GM23338 (cell line): ENCODE results near the gene SELENON. TPM values are rescaled to one million over a fixed set of nuclear protein-coding genes. Genes with fewer than 3 reads are reported as not detected.

ENCODE experiments used
- ATAC-seq: fragments of 200-7000 bp; cut with Tn5 transposase; 3 replicates; pipeline ENCODE4 v1.9.1; 2020
- DNase-seq: peaks from one replicate; pipeline ENCODE4 v3.0.0-alpha.2; 2015; ENCODE audit warnings: low spot score
- H2AFZ ChIP-seq: fragments of 200-600 bp; sonication (generic); 2 replicates; pipeline ENCODE4 v1.8.0; 2016; ENCODE audit warnings: antibody characterized with exemption, mild to moderate bottlenecking, moderate library complexity
- H3F3A ChIP-seq: fragments of 200-600 bp; sonication (generic); replicated peaks from 2 replicates; pipeline ENCODE4 v1.8.0; 2017; ENCODE audit warnings: antibody characterized with exemption, mixed run types, low read depth
- H3K27ac ChIP-seq: fragments of 200-600 bp; sonication (generic); 2 replicates; pipeline ENCODE4 v1.6.1; 2016; ENCODE audit warnings: low read depth
- H3K27me3 ChIP-seq: fragments of 200-600 bp; sonication (generic); 2 replicates; pipeline ENCODE4 v1.8.0; 2016; ENCODE audit warnings: mild to moderate bottlenecking, mixed run types, moderate library complexity; ENCODE audit not compliant: insufficient read depth
- H3K36me3 ChIP-seq: fragments of 200-600 bp; sonication (generic); 2 replicates; pipeline ENCODE4 v1.8.0; 2016; ENCODE audit warnings: mild to moderate bottlenecking; ENCODE audit not compliant: insufficient read depth
- H3K4me1 ChIP-seq: fragments of 200-600 bp; sonication (generic); 2 replicates; pipeline ENCODE4 v1.8.0; 2016; ENCODE audit warnings: mild to moderate bottlenecking, moderate library complexity; ENCODE audit not compliant: insufficient read depth
- H3K4me2 ChIP-seq: fragments of 200-600 bp; sonication (generic); 2 replicates; pipeline ENCODE4 v1.7.1; 2017; ENCODE audit warnings: mixed run types
- H3K4me3 ChIP-seq: fragments of 200-600 bp; sonication (generic); 2 replicates; pipeline ENCODE4 v1.6.1; 2016; ENCODE audit warnings: mixed run types
- H3K79me2 ChIP-seq: fragments of 200-600 bp; sonication (generic); replicated peaks from 2 replicates; pipeline ENCODE4 v1.8.0; 2017; ENCODE audit warnings: mild to moderate bottlenecking; ENCODE audit not compliant: insufficient read depth
- H3K9me2 ChIP-seq: fragments of 200-600 bp; sonication (generic); 2 replicates; pipeline ENCODE4 v1.8.0; 2017; ENCODE audit not compliant: insufficient read depth
- H4K20me1 ChIP-seq: fragments of 200-600 bp; sonication (generic); replicated peaks from 2 replicates; pipeline ENCODE4 v1.8.0; 2017; ENCODE audit warnings: mild to moderate bottlenecking; ENCODE audit not compliant: insufficient read depth
- H3K27ac Mint-ChIP-seq: 2 replicates; pipeline ENCODE4 v1.8.0; 2020; ENCODE audit warnings: inconsistent platforms, mild to moderate bottlenecking, moderate library complexity, mixed read lengths
- H3K27me3 Mint-ChIP-seq: 3 replicates; pipeline ENCODE4 v1.8.0; 2022; ENCODE audit warnings: low read depth, mild to moderate bottlenecking, moderate library complexity, mixed read lengths, inconsistent platforms; ENCODE audit not compliant: insufficient read depth, poor library complexity
- H3K36me3 Mint-ChIP-seq: 3 replicates; pipeline ENCODE4 v1.8.0; 2021; ENCODE audit warnings: low read depth, mild to moderate bottlenecking, inconsistent platforms, moderate library complexity, mixed read lengths
- H3K4me1 Mint-ChIP-seq: 3 replicates; pipeline ENCODE4 v1.8.0; 2020; ENCODE audit warnings: mild to moderate bottlenecking, inconsistent platforms, mixed read lengths
- H3K4me3 Mint-ChIP-seq: 3 replicates; pipeline ENCODE4 v1.8.0; 2021; ENCODE audit warnings: moderate library complexity, mild to moderate bottlenecking, inconsistent platforms, mixed read lengths
- H3K9me3 Mint-ChIP-seq: 3 replicates; pipeline ENCODE4 v1.8.0; 2020; ENCODE audit warnings: moderate library complexity, mild to moderate bottlenecking, inconsistent platforms, mixed read lengths
- CTCF ChIP-seq, 2 experiments: fragments of 200-600 bp in 1 of 2; sonication (generic) in 1 of 2; conservative IDR thresholded peaks; 2 replicates each; pipeline versions ENCODE4 v1.5.1 to v1.6.1; 2016 to 2017; ENCODE audit warnings: antibody characterized with exemption in 2 of 2, low read depth in 2 of 2, mild to moderate bottlenecking in 2 of 2, moderate library complexity in 1 of 2
- EZH2 ChIP-seq: fragments of 200-600 bp; sonication (generic); IDR thresholded peaks from one replicate; pipeline ENCODE4 v1.8.0; 2017; ENCODE audit warnings: antibody characterized with exemption, mild to moderate bottlenecking, low read depth; ENCODE audit not compliant: unreplicated experiment
- EZH2phosphoT487 ChIP-seq: fragments of 200-600 bp; sonication (generic); IDR thresholded peaks from one replicate; pipeline ENCODE4 v1.8.1; 2018; ENCODE audit warnings: antibody characterized with exemption; ENCODE audit not compliant: unreplicated experiment
- JUNB ChIP-seq: IDR thresholded peaks from one replicate; pipeline ENCODE4 v1.6.1; 2016; ENCODE audit warnings: antibody characterized with exemption; ENCODE audit not compliant: unreplicated experiment
- NANOG ChIP-seq: IDR thresholded peaks from 2 replicates; pipeline ENCODE4 v1.6.1; 2016; ENCODE audit warnings: antibody characterized with exemption, borderline replicate concordance
- STAT1 ChIP-seq: IDR thresholded peaks from one replicate; pipeline ENCODE4 v1.6.1; 2016; ENCODE audit warnings: antibody characterized with exemption; ENCODE audit not compliant: unreplicated experiment
- ZNF114 ChIP-seq: fragments of 250-450 bp; sonication (Bioruptor Pico); IDR thresholded peaks from 2 replicates; pipeline ENCODE4 v1.5.0; 2020; ENCODE audit warnings: mild to moderate bottlenecking, moderate library complexity
- ZNF331 ChIP-seq: fragments of 250-450 bp; sonication (Bioruptor Pico); IDR thresholded peaks from 2 replicates; pipeline ENCODE4 v1.5.0; 2020; ENCODE audit warnings: low read depth, mild to moderate bottlenecking, moderate library complexity
- polyA plus RNA-seq: library from polyadenylated mRNA; unstranded; fragments of >200 nt; fragmentation: Nextera tagmentation; extraction: Ambion mirVana; gene quantifications from 2 replicates; pipeline ENCODE4 v1.2.1, GENCODE V29; 2016
- total RNA-seq: library from RNA; depleted of rRNA; stranded (reverse); fragments of >200 nt; shearing (Covaris generic); gene quantifications from 2 replicates; pipeline ENCODE4 v1.2.3, GENCODE V29; 2014
- TF ChIP-seq, protein P1 (sequence below): fragments of 250-450 bp; sonication (Bioruptor Pico); IDR thresholded peaks from 2 replicates; pipeline ENCODE4 v1.5.0; 2020; ENCODE audit warnings: mild to moderate bottlenecking, moderate library complexity

The SELENON gene
- total and polyA plus RNA-seq, 2 experiments from 2014 or later, result 17.9 to 93.2 TPM

DNA sequence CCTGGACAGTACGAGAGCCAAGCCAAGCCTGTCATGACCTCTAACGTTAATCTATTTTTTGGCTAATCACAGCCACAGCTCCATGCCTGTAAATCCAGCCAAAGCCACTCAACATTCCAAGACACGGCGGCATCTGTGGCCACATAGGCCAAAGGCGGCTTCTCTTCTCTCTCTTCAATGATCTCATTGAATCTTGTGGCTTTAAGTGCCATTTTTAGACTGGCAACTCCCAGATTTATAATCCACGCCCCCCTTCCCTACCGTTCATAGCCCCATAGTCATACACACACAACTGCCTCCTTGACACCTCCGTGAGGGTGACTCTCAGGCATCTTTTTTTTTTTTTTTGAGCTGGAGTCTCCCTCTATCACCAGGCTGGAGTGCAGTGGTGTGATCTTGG, 5.7 kb upstream of the SELENON start:
- no peak overlapping the region for H3K27ac Mint-ChIP-seq
- no peaks in the 10 kb centered on the region for H3K27me3 ChIP-seq
- peaks cover 17% of the 10 kb centered on the region for H3K27me3 Mint-ChIP-seq
- H3K4me1 Mint-ChIP-seq, result peaks cover 18% of the 10 kb centered on the region
- peaks cover 4% of the 10 kb centered on the region; the same call in 1 of the 2 replicates for H3F3A ChIP-seq
- H3K4me1 ChIP-seq, result peaks cover 3% of the 10 kb centered on the region
- no peak overlapping the region for H3K4me3 Mint-ChIP-seq
- no peak overlapping the region for H3K27ac ChIP-seq
- no peak for ATAC-seq
- H2AFZ ChIP-seq, result no peak overlapping the region
- DNase-seq, result no peak
- no peak overlapping the region for H3K4me3 ChIP-seq
- H4K20me1 ChIP-seq, result no peaks in the 10 kb centered on the region; the same call in 1 of the 2 replicates
- no peaks in the 10 kb centered on the region for H3K36me3 ChIP-seq
- no peaks in the 10 kb centered on the region for H3K9me3 Mint-ChIP-seq
- no peak overlapping the region for H3K4me2 ChIP-seq
- no peak for TF ChIP-seq CTCF (conservative IDR thresholded peaks at IDR 0.05; ENCODE audit: low read depth in 2 of 2)
- TF ChIP-seq, protein P1, sequence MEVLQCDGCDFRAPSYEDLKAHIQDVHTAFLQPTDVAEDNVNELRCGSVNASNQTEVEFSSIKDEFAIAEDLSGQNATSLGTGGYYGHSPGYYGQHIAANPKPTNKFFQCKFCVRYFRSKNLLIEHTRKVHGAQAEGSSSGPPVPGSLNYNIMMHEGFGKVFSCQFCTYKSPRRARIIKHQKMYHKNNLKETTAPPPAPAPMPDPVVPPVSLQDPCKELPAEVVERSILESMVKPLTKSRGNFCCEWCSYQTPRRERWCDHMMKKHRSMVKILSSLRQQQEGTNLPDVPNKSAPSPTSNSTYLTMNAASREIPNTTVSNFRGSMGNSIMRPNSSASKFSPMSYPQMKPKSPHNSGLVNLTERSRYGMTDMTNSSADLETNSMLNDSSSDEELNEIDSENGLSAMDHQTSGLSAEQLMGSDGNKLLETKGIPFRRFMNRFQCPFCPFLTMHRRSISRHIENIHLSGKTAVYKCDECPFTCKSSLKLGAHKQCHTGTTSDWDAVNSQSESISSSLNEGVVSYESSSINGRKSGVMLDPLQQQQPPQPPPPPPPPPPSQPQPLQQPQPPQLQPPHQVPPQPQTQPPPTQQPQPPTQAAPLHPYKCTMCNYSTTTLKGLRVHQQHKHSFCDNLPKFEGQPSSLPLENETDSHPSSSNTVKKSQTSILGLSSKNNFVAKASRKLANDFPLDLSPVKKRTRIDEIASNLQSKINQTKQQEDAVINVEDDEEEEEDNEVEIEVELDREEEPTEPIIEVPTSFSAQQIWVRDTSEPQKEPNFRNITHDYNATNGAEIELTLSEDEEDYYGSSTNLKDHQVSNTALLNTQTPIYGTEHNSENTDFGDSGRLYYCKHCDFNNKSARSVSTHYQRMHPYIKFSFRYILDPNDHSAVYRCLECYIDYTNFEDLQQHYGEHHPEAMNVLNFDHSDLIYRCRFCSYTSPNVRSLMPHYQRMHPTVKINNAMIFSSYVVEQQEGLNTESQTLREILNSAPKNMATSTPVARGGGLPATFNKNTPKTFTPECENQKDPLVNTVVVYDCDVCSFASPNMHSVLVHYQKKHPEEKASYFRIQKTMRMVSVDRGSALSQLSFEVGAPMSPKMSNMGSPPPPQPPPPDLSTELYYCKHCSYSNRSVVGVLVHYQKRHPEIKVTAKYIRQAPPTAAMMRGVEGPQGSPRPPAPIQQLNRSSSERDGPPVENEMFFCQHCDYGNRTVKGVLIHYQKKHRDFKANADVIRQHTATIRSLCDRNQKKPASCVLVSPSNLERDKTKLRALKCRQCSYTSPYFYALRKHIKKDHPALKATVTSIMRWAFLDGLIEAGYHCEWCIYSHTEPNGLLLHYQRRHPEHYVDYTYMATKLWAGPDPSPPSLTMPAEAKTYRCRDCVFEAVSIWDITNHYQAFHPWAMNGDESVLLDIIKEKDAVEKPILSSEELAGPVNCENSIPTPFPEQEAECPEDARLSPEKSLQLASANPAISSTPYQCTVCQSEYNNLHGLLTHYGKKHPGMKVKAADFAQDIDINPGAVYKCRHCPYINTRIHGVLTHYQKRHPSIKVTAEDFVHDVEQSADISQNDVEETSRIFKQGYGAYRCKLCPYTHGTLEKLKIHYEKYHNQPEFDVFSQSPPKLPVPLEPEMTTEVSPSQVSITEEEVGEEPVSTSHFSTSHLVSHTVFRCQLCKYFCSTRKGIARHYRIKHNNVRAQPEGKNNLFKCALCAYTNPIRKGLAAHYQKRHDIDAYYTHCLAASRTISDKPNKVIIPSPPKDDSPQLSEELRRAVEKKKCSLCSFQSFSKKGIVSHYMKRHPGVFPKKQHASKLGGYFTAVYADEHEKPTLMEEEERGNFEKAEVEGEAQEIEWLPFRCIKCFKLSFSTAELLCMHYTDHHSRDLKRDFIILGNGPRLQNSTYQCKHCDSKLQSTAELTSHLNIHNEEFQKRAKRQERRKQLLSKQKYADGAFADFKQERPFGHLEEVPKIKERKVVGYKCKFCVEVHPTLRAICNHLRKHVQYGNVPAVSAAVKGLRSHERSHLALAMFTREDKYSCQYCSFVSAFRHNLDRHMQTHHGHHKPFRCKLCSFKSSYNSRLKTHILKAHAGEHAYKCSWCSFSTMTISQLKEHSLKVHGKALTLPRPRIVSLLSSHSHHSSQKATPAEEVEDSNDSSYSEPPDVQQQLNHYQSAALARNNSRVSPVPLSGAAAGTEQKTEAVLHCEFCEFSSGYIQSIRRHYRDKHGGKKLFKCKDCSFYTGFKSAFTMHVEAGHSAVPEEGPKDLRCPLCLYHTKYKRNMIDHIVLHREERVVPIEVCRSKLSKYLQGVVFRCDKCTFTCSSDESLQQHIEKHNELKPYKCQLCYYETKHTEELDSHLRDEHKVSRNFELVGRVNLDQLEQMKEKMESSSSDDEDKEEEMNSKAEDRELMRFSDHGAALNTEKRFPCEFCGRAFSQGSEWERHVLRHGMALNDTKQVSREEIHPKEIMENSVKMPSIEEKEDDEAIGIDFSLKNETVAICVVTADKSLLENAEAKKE, result no peak
- TF ChIP-seq ZNF331, result no peak
- no peak for TF ChIP-seq NANOG
- no peak for TF ChIP-seq EZH2
- no peak for TF ChIP-seq STAT1
- no peak for TF ChIP-seq JUNB
- no peak for TF ChIP-seq EZH2phosphoT487
- no peak for TF ChIP-seq ZNF114
- no peaks in the 10 kb centered on the region for H3K79me2 ChIP-seq
- H3K9me2 ChIP-seq, result no peaks in the 10 kb centered on the region
- H3K36me3 Mint-ChIP-seq, result no peaks in the 10 kb centered on the region
